ENCODE data around the gene PFKFB4. TPM values are rescaled to one million over a fixed set of nuclear protein-coding genes. Genes with fewer than 3 reads are reported as not detected.

PFKFB4 gene
- polyA plus RNA-seq, 1 of the 3 experiments (the other 2 are of a cell fraction) = 5.7 TPM

DNA sequence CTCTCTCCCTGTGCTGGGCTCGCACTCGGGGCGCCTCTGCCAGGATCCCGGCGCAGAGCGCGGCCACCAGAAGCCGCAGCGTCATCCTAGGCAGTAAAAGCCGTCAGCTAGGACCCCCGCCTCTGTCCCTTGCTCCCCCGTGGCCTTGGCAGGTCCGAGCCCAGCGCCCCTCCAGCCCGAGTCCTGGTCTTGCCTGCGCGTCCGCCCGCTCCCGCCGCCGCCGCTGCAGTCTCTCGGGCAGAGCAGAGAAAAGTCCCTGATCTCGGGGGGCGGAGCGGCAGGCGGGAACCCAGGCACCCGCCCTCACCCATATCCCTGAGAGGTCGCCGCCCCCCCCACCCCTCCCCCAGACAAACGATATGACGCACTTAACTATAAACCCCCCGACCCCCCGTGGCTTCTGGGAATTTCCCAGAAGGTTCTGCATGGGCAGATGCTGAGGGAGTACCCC, 38.5 kb upstream of the PFKFB4 start, which contains the start of gene COL7A1:
TSS of gene COL7A1 (minus strand) at position 255 of the 451 bp plus-strand sequence. CDS start at position 85, 170 bp downstream.
- H3K4me1 ChIP-seq (ENCODE audit: control insufficient read depth in 1 of 2, insufficient read depth in 2 of 2, low read depth in 1 of 2, low read length in 1 of 2) = peaks cover 30 to 36% of the 10 kb centered on the region in 2 experiments; a peak in 3 of 4 replicates
- H3F3A ChIP-seq (replicated peaks; ENCODE audit: insufficient read depth) = peaks cover 41% of the 10 kb centered on the region
- ChIA-PET CTCF (no interaction called here), POLR2A (interaction anchor here (0.6 kb wide), 1 partner anchor 427 kb away, joined by 3 read pairs; no protein-coding TSS in a partner anchor)
- peaks cover 5% of the 10 kb centered on the region; the same call in 1 of the 2 replicates for H3K79me2 ChIP-seq (ENCODE audit: insufficient read depth)
- peak within 1 kb of the TSS in 1 of 2 experiments; percentile 96; a peak in 2 of 4 replicates for H3K27ac ChIP-seq (ENCODE audit: low read depth in 2 of 2, low read length in 1 of 2)
- WGBS (ENCODE audit: low lambda C conversion rate) = 4% methylated on average over 11 of the region's 35 CpGs
- H3K4me3 ChIP-seq (ENCODE audit: low read depth in 2 of 2, low read length in 1 of 2) = peak within 1 kb of the TSS; percentile 31 to 54; a peak in 3 of 4 replicates
- H4K20me1 ChIP-seq (ENCODE audit: insufficient read depth) = no peaks in the 10 kb centered on the region
- DNase-seq = peak; percentile 80
- peak within 1 kb of the TSS; percentile 82 for H3K4me2 ChIP-seq
- no peak for TF ChIP-seq JUND (IDR thresholded peaks at IDR 0.05)
- no peak for TF ChIP-seq RXRA (IDR thresholded peaks at IDR 0.05; ENCODE audit: borderline replicate concordance, low read depth)
- no peak for TF ChIP-seq EZH2phosphoT487 (IDR thresholded peaks at IDR 0.05; ENCODE audit: borderline replicate concordance, low read depth)
- no peak for TF ChIP-seq GATA2 (CRISPR knock-in tag; IDR thresholded peaks at IDR 0.05)
- no peaks in the 10 kb centered on the region for H3K27me3 ChIP-seq (ENCODE audit: insufficient read depth)
- peaks cover 0 to 11% of the 10 kb centered on the region in 2 experiments for H3K36me3 ChIP-seq (replicated peaks in 1 of 2; ENCODE audit: control insufficient read depth in 1 of 2, insufficient read depth in 2 of 2, low read length in 1 of 2)
- H3K9ac ChIP-seq = peak within 1 kb of the TSS; percentile 53
- no peak within 1 kb of the TSS for H2AFZ ChIP-seq (ENCODE audit: low read depth)
- no peaks in the 10 kb centered on the region for H3K9me3 ChIP-seq
- H3K9me2 ChIP-seq = no peaks in the 10 kb centered on the region

DNA sequence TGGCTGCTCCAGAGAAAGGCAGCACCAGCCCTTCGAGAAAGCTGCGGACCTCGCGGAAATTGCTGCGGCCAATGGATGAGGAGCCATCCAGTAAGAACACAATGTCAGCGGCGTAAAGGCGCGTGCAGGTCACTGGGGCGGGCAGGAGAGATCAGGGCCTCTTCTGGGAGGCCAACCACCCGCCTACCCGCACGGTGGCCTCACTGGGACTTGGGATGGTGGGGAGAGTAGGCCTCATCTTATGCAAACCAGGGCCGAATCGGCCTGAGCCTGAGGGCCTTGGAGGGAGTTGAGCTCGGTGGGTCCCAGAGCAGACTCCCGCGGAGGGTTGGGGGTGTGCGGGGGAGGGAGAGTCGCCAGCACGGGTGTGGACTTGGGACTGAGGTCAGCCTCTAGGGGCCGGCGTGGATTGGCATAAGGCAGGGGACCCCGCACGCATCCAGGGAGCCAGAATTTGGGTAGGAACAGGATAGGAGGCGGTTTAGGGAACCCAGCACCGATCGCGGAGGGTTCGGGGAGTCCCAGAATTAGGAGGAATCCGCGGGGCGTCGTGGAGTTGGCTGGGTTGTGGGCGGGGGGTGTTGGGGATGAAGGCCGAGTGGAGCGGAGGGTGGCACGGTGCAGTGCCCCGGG, 37.9 kb upstream of the PFKFB4 start:
- peak overlapping the region; percentile 82 for H3K4me2 ChIP-seq
- H3K9me2 ChIP-seq = no peaks in the 10 kb centered on the region
- H2AFZ ChIP-seq (ENCODE audit: low read depth) = no peak overlapping the region
- H3K79me2 ChIP-seq (ENCODE audit: insufficient read depth) = peaks cover 5% of the 10 kb centered on the region; the same call in 1 of the 2 replicates
- H4K20me1 ChIP-seq (ENCODE audit: insufficient read depth) = no peaks in the 10 kb centered on the region
- no peaks in the 10 kb centered on the region for H3K27me3 ChIP-seq (ENCODE audit: insufficient read depth)
- ChIA-PET POLR2A (no interaction called here), CTCF (no interaction called here)
- peak overlapping the region; percentile 31 to 54; a peak in 3 of 4 replicates for H3K4me3 ChIP-seq (ENCODE audit: low read depth in 2 of 2, low read length in 1 of 2)
- peak overlapping the region; percentile 53 for H3K9ac ChIP-seq
- 72% methylated on average over 31 of the region's 39 CpGs for WGBS (ENCODE audit: low lambda C conversion rate)
- peaks cover 28 to 30% of the 10 kb centered on the region in 2 experiments; a peak in 3 of 4 replicates for H3K4me1 ChIP-seq (ENCODE audit: control insufficient read depth in 1 of 2, insufficient read depth in 2 of 2, low read depth in 1 of 2, low read length in 1 of 2)
- TF ChIP-seq MXI1 (IDR thresholded peaks at IDR 0.05; ENCODE audit: low read depth, low read length) (no peak), RCOR1 (IDR thresholded peaks at IDR 0.05; ENCODE audit: low read length) (no peak), YY1 (IDR thresholded peaks at IDR 0.05; ENCODE audit: low read depth) (no peak), EP300 (IDR thresholded peaks at IDR 0.05; ENCODE audit: borderline replicate concordance in 1 of 2, low read depth in 1 of 2, low read length in 1 of 2) (no peak), RAD21 (IDR thresholded peaks at IDR 0.05; ENCODE audit: low read length) (no peak), NFIC (IDR thresholded peaks at IDR 0.05; ENCODE audit: borderline replicate concordance) (no peak), ELF1 (IDR thresholded peaks at IDR 0.05) (no peak), RXRA (IDR thresholded peaks at IDR 0.05; ENCODE audit: borderline replicate concordance, low read depth) (no peak), FOXM1 (IDR thresholded peaks at IDR 0.05; ENCODE audit: low read depth) (no peak)
- TF ChIP-seq, protein P1, sequence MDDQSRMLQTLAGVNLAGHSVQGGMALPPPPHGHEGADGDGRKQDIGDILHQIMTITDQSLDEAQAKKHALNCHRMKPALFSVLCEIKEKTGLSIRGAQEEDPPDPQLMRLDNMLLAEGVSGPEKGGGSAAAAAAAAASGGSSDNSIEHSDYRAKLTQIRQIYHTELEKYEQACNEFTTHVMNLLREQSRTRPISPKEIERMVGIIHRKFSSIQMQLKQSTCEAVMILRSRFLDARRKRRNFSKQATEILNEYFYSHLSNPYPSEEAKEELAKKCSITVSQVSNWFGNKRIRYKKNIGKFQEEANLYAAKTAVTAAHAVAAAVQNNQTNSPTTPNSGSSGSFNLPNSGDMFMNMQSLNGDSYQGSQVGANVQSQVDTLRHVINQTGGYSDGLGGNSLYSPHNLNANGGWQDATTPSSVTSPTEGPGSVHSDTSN (IDR thresholded peaks at IDR 0.05) = no peak
- TF ChIP-seq, protein P2, sequence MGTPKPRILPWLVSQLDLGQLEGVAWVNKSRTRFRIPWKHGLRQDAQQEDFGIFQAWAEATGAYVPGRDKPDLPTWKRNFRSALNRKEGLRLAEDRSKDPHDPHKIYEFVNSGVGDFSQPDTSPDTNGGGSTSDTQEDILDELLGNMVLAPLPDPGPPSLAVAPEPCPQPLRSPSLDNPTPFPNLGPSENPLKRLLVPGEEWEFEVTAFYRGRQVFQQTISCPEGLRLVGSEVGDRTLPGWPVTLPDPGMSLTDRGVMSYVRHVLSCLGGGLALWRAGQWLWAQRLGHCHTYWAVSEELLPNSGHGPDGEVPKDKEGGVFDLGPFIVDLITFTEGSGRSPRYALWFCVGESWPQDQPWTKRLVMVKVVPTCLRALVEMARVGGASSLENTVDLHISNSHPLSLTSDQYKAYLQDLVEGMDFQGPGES (IDR thresholded peaks at IDR 0.05; ENCODE audit: low read depth, low read length) = no peak
- TF ChIP-seq, protein P3, sequence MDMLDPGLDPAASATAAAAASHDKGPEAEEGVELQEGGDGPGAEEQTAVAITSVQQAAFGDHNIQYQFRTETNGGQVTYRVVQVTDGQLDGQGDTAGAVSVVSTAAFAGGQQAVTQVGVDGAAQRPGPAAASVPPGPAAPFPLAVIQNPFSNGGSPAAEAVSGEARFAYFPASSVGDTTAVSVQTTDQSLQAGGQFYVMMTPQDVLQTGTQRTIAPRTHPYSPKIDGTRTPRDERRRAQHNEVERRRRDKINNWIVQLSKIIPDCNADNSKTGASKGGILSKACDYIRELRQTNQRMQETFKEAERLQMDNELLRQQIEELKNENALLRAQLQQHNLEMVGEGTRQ (IDR thresholded peaks at IDR 0.05; ENCODE audit: borderline replicate concordance, low read depth, low read length) = no peak
- TF ChIP-seq, protein P4, sequence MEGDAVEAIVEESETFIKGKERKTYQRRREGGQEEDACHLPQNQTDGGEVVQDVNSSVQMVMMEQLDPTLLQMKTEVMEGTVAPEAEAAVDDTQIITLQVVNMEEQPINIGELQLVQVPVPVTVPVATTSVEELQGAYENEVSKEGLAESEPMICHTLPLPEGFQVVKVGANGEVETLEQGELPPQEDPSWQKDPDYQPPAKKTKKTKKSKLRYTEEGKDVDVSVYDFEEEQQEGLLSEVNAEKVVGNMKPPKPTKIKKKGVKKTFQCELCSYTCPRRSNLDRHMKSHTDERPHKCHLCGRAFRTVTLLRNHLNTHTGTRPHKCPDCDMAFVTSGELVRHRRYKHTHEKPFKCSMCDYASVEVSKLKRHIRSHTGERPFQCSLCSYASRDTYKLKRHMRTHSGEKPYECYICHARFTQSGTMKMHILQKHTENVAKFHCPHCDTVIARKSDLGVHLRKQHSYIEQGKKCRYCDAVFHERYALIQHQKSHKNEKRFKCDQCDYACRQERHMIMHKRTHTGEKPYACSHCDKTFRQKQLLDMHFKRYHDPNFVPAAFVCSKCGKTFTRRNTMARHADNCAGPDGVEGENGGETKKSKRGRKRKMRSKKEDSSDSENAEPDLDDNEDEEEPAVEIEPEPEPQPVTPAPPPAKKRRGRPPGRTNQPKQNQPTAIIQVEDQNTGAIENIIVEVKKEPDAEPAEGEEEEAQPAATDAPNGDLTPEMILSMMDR (IDR thresholded peaks at IDR 0.05) = no peak
- peak overlapping the region in 1 of 2 experiments; percentile 96; a peak in 2 of 4 replicates for H3K27ac ChIP-seq (ENCODE audit: low read depth in 2 of 2, low read length in 1 of 2)
- peaks cover 0 to 6% of the 10 kb centered on the region in 2 experiments for H3K36me3 ChIP-seq (replicated peaks in 1 of 2; ENCODE audit: control insufficient read depth in 1 of 2, insufficient read depth in 2 of 2, low read length in 1 of 2)
- H3K9me3 ChIP-seq = no peaks in the 10 kb centered on the region
- H3F3A ChIP-seq (replicated peaks; ENCODE audit: insufficient read depth) = peaks cover 38% of the 10 kb centered on the region
- DNase-seq = peak; percentile 49
